Left renal cortex interstitium (tissue), 4 donors: ENCODE results near the gene VWA7. TPM values are rescaled to one million over a fixed set of nuclear protein-coding genes. Genes with fewer than 3 reads are reported as not detected.

Experiments used
- DNase-seq, 4 donors: peaks; one replicate each; pipeline ENCODE4 v3.0.0-alpha.2; 2013; ENCODE audit warnings: low read depth in 4 of 4, low spot score in 2 of 4, missing footprints in 1 of 4
- polyA plus RNA-seq, 4 donors: library from polyadenylated mRNA; unstranded; fragments of 120-200 nt; gene quantifications; one replicate each; pipeline ENCODE4 v1.2.1, GENCODE V29; 2013; ENCODE audit not compliant: insufficient read length in 4 of 4

Gene VWA7
- polyA plus RNA-seq, 4 donors = 8.1 to 10.7 (median 9.6) TPM

- no peak for DNase-seq
These were observed 2.8 kb upstream of the VWA7 start for GRCh38 chr6:31779908-31780307.

GRCh38 chr6:31778999-31779885, 2.1 kb upstream of the VWA7 start:
- DNase-seq = no peak

- no peak for DNase-seq
These were observed 1.1 kb upstream of the VWA7 start for GRCh38 chr6:31778193-31778592.

DNA sequence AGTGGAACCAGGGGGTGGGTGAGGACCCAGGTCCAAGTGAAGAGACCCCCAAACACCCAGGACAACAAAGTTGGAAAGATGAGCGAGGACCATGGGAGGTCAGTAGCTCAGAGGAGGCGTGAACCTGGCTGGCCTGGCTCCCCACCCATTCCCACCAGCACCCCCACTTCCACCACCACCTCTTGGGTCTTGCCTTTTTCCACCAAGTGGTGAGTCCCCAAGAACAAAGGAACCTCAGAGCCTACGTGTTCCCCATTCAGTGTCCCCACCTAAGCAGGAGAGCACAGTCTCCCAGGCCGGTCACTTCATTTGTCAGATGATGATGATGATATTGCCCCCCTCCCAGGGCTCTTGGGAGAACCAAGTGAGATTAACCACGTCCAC, 531 bp upstream of the VWA7 start:
- no peak for DNase-seq

DNA sequence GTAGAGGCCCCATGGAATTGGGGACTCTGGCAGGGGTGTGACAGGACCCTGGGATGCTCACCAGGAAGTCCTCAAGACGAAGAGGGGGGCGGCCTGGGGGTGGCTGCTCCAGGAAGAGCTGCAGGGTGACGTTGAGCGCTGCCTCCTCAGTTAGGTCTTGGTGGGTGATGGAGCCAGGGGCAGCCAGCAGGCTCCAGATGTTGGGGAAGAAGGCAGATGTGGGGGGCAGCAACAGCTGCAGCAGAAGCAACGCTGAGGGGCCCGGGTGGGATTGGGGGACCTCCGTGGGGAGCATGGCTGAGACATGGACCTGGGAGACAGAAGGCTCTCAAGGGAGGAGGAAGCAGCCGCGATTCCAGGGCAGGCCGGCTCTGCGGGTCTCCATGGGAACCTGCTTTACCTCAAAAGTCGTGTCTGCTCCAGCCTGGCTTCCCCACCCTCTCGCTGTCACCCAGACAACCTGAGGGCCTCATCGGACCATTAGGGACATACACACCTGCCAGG, 591 bp downstream of the VWA7 start:
- DNase-seq = no peak

- no peak for DNase-seq
These were observed 1.3 kb downstream of the VWA7 start for GRCh38 chr6:31775633-31776484.

DNA sequence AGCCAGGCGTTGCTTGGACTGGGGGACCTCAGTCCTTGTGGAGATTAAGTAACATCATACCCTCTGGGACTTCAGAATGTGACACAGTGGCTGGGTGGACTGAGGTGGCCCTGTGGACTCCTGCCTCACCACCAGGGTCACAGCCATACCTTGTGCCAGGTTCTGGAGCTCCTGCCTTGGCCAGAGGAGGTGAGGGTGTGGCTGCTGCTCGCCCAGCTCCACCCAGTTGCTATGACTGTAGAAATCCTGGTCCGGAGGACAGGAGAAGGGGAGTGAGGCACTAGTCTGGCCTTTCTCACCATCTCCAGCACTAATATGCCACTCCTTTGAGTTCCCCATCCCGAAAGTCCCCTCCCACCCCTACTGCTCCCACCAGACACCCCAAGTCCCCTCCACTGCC, 1.9 kb downstream of the VWA7 start:
- no peak for DNase-seq

DNA sequence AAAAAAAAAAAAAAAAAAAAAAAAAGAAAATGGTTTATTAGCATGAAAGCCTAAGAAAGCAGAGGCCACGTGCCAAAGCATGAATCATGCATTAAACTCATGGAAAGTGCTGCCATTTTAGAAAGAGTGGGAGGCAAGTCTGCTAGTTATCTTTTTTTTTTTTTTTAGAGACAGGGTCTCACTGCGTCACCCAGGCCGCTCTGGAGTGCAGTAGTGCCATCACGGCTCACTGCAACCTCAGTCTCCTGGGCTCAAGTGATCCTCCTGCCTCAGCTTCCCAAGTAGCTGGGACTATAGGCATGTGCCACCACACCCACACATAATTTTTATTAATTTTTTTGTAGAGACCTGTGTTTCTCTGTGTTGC, 5.2 kb downstream of the VWA7 start:
- no peak for DNase-seq

GRCh38 chr6:31770860-31771259, 6.3 kb downstream of the VWA7 start:
- DNase-seq = no peak

DNA sequence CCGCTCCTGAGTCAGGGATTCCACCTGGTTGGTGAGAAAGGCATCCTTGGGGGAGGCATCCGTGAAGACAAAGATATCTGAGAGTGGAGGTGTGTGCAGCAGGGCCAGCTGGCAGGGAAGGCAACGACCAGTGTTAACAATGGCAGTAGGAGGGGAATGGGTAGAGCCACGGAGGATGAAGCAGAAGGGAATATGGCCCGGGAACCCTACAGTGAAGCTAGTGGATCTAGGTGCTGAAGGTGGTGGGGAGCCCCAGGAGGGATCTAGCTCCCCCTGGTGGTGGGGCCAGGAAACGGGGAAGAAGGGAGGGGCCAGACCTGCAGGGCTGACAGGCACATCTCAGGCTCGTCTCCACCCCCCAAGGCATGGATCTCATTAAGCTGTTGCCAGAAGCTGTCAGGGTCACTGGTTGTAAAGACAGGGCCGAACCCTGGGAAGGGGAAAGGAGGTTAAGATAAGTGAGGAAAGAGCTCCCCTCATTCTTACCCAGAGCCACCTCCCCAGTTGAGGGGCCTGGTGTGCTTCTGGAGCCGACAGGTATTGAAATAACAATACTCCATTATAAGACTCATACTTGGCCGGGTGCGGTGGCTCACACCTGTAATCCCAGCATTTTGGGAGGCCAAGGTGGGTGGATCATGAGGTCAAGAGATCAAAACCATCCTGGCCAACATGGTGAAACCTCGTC, 7.3 kb downstream of the VWA7 start:
- DNase-seq = no peak

- DNase-seq = no peak
These were observed 8.5 kb downstream of the VWA7 start for GRCh38 chr6:31768363-31769257.

DNA sequence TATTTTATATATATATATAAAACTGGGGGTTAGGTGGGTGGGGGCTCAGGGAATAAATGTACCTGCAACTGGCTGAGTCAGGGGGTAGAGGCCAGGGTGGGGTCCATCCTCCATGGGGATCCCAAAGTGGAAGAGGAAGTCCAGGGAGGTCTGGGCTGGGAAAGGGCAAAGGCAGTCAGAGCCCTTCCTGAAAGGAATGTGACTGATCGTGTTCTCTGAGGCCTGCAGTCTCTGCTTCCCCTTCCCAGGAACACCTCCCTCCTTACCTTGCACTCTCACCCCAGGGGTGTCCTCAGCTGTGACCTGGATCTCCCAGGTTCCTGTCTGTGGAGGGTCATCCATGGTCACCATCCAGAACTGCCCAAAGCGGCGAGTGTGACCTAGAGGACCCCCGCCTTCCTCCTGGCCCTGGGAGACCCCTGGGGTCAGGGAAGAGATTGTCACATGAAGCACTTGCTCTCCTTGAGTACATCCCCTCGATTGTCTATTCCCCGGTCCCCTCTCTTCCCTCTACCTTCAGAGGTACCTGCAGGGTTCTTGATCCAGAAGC, 10.0 kb downstream of the VWA7 start:
- no peak for DNase-seq

GRCh38 chr6:31765910-31766794, 11.0 kb downstream of the VWA7 start:
- no peak for DNase-seq

DNA sequence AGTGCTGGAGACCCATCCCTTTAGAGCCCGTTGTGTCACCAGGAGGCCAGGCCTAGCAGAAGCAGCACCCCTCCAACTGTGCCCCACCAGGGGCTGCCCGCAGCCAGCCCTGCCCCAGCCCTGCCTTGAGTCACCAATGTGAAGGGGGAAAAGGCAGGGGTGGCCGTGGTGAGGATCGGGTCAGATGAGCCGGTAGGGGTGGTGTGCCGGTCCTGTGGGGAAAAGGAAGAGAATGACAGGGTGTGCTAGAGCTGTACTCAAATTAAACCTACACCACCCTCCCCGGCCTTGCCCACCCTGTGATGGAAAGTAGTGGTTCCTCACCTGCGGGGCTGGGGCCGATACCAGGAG, 11.6 kb downstream of the VWA7 start:
- DNase-seq = no peak

DNA sequence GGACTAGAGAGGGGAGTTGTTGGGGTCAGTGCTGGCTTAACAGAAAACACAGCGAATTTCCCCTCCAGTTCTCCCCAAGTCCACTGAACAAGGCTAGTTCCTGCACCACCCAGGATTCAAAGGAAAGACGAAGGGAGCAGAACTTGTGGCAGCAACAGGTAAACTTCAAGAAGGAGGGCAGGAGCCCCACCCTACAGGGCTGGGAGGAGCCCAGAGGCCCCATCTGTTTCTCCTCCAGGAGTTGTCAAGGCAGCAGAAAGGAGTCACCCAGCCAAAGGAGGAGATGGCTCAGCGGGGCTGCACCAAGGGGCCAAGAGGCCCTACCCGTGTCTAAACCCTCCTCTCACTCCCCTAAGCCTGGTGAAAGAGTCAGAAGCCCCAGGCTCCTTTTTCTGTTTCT, 12.9 kb downstream of the VWA7 start:
- DNase-seq = no peak

- no peak for DNase-seq
These were observed 13.5 kb downstream of the VWA7 start for GRCh38 chr6:31763619-31763940.

GRCh38 chr6:31762878-31763618, 14.1 kb downstream of the VWA7 start:
- no peak for DNase-seq

GRCh38 chr6:31762356-31762755, 14.8 kb downstream of the VWA7 start, which contains the start of gene SAPCD1:
Gene SAPCD1 (plus strand): TSS chr6:31762656. CDS start chr6:31763055, 399 bp downstream.
- DNase-seq = no peak
